Breast epithelium (tissue), 4 donors: ENCODE data around the gene TNS4. TPM values are rescaled to one million over a fixed set of nuclear protein-coding genes. Genes with fewer than 3 reads are reported as not detected.

ENCODE experiments used
- DNase-seq, 2 donors: peaks; one replicate each; pipeline ENCODE4 v3.0.0-alpha.2; 2019; ENCODE audit warnings: low spot score in 2 of 2
- H3K27ac ChIP-seq, 2 donors: fragments of 200-600 bp; sonication (generic) in 1 of 2; one replicate each; pipeline ENCODE4 v1.5.1; 2016 to 2019; ENCODE audit warnings: mild to moderate bottlenecking in 1 of 2
- H3K27me3 ChIP-seq, 2 donors: fragments of 200-600 bp; sonication (generic) in 1 of 2; one replicate each; pipeline versions ENCODE4 v1.5.1 to v1.6.0; 2017 to 2019; ENCODE audit warnings: control low read depth in 1 of 2, mild to moderate bottlenecking in 1 of 2
- H3K36me3 ChIP-seq: fragments of 200-600 bp; one replicate; pipeline ENCODE4 v1.5.1; 2019
- H3K4me1 ChIP-seq, 2 donors: fragments of 200-600 bp; sonication (generic); one replicate each; pipeline ENCODE4 v1.5.1; 2016 to 2019; ENCODE audit warnings: control low read depth in 1 of 2
- H3K4me3 ChIP-seq, 3 donors: fragments of 200-600 bp; sonication (generic); 1 replicate in 2 of 3; 2 replicates in 1 of 3; pipeline ENCODE4 v1.5.1; 2016 to 2019; ENCODE audit warnings: mild to moderate bottlenecking in 3 of 3, moderate library complexity in 2 of 3
- H3K9me3 ChIP-seq, 2 donors: fragments of 200-600 bp; sonication (generic) in 1 of 2; one replicate each; pipeline ENCODE4 v1.5.1; 2016 to 2019; ENCODE audit warnings: control low read depth in 1 of 2
- POLR2A ChIP-seq: fragments of 450-650 bp; IDR thresholded peaks from one replicate; pipeline ENCODE4 v1.6.1; 2016; ENCODE audit warnings: antibody characterized with exemption, mild to moderate bottlenecking, moderate library complexity
- POLR2AphosphoS5 ChIP-seq, 3 donors: sonication (generic); formaldehyde crosslinking; IDR thresholded peaks; one replicate each; pipeline ENCODE4 v1.6.1; 2017; ENCODE audit warnings: antibody characterized with exemption in 3 of 3
- intact Hi-C: fragments of 100-400 bp; cut with DNase I; formaldehyde crosslinking; loops from one replicate; pipeline ENCODE4 v1.15.1; 2023; ENCODE audit warnings: low total_unique reads
- total RNA-seq, 3 donors: library from RNA; depleted of rRNA; stranded (reverse); fragments of >200 nt; gene quantifications; one replicate each; pipeline ENCODE4 v1.1.0, GENCODE V29; 2016
- TF ChIP-seq, protein P1 (sequence below), 3 donors: fragments of 450-650 bp; IDR thresholded peaks; one replicate each; pipeline ENCODE4 v1.5.1; 2016 to 2017; ENCODE audit warnings: antibody characterized with exemption in 3 of 3, mild to moderate bottlenecking in 3 of 3, moderate library complexity in 3 of 3

The TNS4 gene
- total RNA-seq, 3 donors from 2014 or later = 30.5 to 52.2 TPM; not detected in 1

DNA sequence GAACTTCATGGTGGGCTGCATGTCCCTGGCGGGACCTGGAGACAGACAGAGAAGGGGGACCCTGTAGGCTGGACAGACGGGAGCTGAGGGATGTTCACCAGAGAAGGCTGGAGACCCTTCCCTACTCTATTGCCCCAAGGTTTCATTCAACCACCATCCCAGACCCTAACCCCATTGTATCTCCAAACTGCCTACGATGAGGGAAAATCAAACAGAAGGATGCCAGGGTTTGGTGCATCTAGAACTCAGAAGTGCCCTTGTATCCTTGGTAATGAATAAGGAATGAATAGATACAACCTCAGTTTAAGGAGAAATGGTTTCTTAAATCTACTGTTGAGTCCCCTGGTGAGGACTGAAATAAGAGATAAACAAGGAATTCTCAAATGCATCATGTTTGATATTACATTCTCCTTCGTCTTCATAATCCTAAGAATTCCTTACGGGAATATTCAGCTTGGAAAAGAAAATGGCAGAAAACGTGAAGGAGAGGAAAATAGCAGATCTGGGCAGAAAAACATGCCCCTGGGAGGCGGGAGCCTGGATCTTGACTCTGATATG lies 16.4 kb downstream of the TNS4 start:
- Histone ChIP-seq H3K27me3 (no peaks in the 10 kb centered on the region), H3K4me3 (no peak overlapping the region), H3K9me3 (no peaks in the 10 kb centered on the region), H3K27ac (peak overlapping the region; percentile 92 to 94), H3K4me1 (peaks cover 8 to 15% of the 10 kb centered on the region in 2 donors), H3K36me3 (no peaks in the 10 kb centered on the region)
- intact Hi-C loops = no loop called here
- TF ChIP-seq POLR2AphosphoS5 (IDR thresholded peaks at IDR 0.05) = no peak
- TF ChIP-seq, protein P1, sequence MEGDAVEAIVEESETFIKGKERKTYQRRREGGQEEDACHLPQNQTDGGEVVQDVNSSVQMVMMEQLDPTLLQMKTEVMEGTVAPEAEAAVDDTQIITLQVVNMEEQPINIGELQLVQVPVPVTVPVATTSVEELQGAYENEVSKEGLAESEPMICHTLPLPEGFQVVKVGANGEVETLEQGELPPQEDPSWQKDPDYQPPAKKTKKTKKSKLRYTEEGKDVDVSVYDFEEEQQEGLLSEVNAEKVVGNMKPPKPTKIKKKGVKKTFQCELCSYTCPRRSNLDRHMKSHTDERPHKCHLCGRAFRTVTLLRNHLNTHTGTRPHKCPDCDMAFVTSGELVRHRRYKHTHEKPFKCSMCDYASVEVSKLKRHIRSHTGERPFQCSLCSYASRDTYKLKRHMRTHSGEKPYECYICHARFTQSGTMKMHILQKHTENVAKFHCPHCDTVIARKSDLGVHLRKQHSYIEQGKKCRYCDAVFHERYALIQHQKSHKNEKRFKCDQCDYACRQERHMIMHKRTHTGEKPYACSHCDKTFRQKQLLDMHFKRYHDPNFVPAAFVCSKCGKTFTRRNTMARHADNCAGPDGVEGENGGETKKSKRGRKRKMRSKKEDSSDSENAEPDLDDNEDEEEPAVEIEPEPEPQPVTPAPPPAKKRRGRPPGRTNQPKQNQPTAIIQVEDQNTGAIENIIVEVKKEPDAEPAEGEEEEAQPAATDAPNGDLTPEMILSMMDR (IDR thresholded peaks at IDR 0.05) = no peak
- TF ChIP-seq POLR2A = no peak
- DNase-seq = no peak

DNA sequence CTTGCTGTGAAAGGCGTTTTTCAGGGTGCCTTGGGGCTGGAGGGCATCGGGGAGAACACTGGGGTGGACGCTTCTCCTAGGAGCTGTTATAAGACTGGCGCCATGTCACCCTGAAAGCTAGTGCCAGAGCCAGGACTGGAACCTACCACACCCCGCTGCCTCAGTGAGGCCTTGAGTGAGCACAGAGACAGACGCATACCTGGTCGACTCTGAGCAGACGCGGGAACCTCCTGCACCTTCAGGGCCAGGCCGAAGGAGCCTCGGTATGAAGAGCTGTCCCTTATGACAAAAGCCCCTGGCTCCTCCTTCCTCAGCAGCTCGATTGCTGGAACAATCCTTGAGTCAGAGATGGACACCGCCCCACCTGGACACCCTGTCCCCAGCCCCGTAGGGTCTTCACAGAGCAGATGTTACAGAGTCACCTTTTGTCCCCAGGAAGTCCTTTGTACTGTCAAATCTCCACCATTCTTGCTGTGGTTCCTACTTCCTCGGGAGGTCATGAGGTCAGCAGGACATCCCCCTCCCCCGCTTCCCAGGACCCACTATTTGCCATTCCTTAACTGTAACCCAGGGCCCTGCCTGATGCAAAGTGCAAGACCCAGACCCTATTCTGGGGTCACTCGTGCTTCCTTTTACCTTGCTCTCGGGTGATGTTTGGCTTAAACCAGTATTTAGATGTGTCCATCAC lies 17.0 kb downstream of the TNS4 start:
- H3K4me3 ChIP-seq = no peak overlapping the region
- TF ChIP-seq POLR2AphosphoS5 (IDR thresholded peaks at IDR 0.05) (no peak), POLR2A (no peak)
- TF ChIP-seq, protein P1 (IDR thresholded peaks at IDR 0.05) = no peak
- H3K27me3 ChIP-seq = no peaks in the 10 kb centered on the region
- H3K27ac ChIP-seq = peak overlapping the region; percentile 45 to 94
- intact Hi-C loops = no loop called here
- H3K36me3 ChIP-seq = no peaks in the 10 kb centered on the region
- H3K9me3 ChIP-seq = no peaks in the 10 kb centered on the region
- DNase-seq = peak in 1 of 2 donors; percentile 27
- peaks cover 5 to 15% of the 10 kb centered on the region in 2 donors for H3K4me1 ChIP-seq

DNA sequence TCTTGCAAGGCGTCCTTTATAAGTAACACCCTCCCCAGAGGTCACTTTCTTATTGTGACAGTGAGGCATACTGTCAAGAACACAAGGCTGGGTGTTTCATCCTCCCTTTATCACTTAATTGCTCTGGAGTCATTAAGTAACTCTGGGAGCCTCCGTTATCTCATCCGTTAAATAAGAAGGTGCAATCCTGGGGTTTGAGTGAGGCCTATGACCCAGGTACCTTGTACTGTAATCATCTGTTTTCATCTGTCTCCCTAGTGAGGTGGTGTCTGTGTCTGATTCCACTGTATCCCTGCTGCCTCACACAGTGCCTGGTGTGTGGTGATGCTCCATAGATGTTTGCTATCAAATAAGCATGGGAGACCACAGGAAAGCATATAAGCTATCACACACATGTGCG lies 17.7 kb downstream of the TNS4 start:
- Histone ChIP-seq H3K27ac (peak overlapping the region; percentile 42 to 94), H3K4me3 (no peak overlapping the region), H3K9me3 (no peaks in the 10 kb centered on the region), H3K36me3 (no peaks in the 10 kb centered on the region), H3K4me1 (peaks cover 5 to 15% of the 10 kb centered on the region in 2 donors), H3K27me3 (no peaks in the 10 kb centered on the region)
- intact Hi-C loops = no loop called here
- DNase-seq = no peak
- TF ChIP-seq POLR2A (no peak), POLR2AphosphoS5 (IDR thresholded peaks at IDR 0.05) (peak in 1 of 3 donors; percentile 26)

DNA sequence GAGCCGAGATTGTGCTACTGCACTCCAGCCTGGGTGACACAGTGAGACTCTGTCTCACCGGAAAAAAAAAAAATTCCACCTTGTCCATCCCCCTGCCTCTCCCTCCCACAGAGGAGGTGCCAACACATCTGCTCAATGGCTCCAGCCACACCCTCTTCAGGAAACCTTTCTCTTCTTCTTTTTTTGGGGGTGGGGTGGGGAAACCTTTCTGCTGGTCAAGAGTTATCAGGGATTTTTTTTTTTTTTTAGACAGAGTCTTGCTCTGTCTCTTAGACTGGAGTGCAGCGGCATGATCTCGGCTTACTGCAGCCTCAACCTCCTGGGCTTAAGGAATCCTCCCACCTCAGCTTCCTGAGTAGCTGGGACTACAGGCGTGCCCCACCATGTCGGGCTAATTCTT lies 18.7 kb downstream of the TNS4 start:
- intact Hi-C loops = no loop called here

DNA sequence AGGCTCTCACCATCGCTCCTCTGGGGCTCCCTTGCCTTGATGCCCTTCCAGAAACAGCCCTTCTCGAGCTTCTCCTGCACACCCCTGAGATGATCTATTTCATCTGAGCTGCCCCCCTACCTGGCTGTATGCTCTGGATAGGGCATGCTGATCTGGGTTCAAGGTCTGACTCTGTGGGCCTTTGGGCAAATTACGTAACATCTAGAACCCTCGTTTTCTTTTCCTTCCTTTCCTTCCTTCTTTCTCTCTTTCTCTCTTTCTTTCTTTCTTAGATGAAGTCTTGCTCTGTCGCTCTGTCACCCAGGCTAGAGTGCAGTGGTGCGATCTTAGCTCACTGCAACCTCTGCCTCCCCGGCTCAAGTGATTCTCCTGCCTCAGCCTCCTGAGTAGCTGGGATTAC lies 20.3 kb downstream of the TNS4 start:
- peaks cover 5 to 9% of the 10 kb centered on the region in 2 donors for H3K4me1 ChIP-seq
- H3K27ac ChIP-seq = peak overlapping the region; percentile 23 to 33
- no peaks in the 10 kb centered on the region for H3K9me3 ChIP-seq
- no peaks in the 10 kb centered on the region for H3K27me3 ChIP-seq
- H3K4me3 ChIP-seq = no peak overlapping the region
- TF ChIP-seq POLR2A = no peak
- no peak for TF ChIP-seq POLR2AphosphoS5 (IDR thresholded peaks at IDR 0.05)
- TF ChIP-seq, protein P1 (IDR thresholded peaks at IDR 0.05) = no peak
- intact Hi-C loops = no loop called here
- no peak for DNase-seq
- no peaks in the 10 kb centered on the region for H3K36me3 ChIP-seq

More for the DNA sequence above, 18.7 kb downstream of the TNS4 start:
- no peaks in the 10 kb centered on the region for H3K9me3 ChIP-seq
- H3K36me3 ChIP-seq = no peaks in the 10 kb centered on the region
- no peaks in the 10 kb centered on the region for H3K27me3 ChIP-seq
- DNase-seq = no peak
- no peak for TF ChIP-seq POLR2A
- TF ChIP-seq POLR2AphosphoS5 (IDR thresholded peaks at IDR 0.05) = no peak
- TF ChIP-seq, protein P1 (IDR thresholded peaks at IDR 0.05) = no peak
- peaks cover 5 to 11% of the 10 kb centered on the region in 2 donors for H3K4me1 ChIP-seq
- H3K4me3 ChIP-seq = no peak overlapping the region
- H3K27ac ChIP-seq = peak overlapping the region; percentile 26 to 55
